ENCODE data around the gene KCNJ1. TPM values are rescaled to one million over a fixed set of nuclear protein-coding genes. Genes with fewer than 3 reads are reported as not detected.
A peak's percentile ranks its signal among the peaks of the same experiment; 100 is the strongest.

KCNJ1 gene
- not detected in 2 replicates for total RNA-seq (2012; rRNA removed)

DNA sequence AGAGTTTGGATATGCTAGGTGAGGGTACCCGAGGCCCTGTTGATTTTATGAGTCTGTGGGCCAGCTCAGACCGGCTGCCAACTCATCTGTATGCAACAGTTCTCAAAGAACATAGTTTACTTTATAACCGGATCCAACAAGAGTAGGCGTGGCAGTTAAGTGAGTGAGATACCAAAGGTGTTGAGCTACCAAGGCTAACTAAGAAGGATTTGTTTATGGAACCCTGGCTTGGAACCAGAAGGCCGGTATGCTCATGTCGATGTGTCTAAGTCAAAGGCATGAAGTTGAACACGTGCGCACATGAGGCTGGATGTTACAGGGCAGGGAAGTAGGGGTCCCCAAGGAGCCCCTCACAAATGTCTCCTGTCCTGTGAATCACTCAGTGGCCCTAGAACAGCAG is at the start of gene KCNJ1:
KCNJ1 (minus strand) TSS at position 20 of the 400 bp plus-strand sequence. CDS start 27,053 bp downstream, outside the sequence.
- H3K4me1 ChIP-seq (ENCODE audit: control insufficient read depth, insufficient read depth, low read length), result peaks cover 13% of the 10 kb centered on the region
- H3K27me3 ChIP-seq (ENCODE audit: control insufficient read depth, insufficient read depth, low read length), result peaks cover 20% of the 10 kb centered on the region
- no peak within 1 kb of the TSS for H3K4me2 ChIP-seq (ENCODE audit: low read length)
- no peak within 1 kb of the TSS for H3K4me3 ChIP-seq (ENCODE audit: low read length)
- H3K36me3 ChIP-seq (ENCODE audit: insufficient read depth, low read length), result no peaks in the 10 kb centered on the region
- no peak within 1 kb of the TSS for H3K9ac ChIP-seq (ENCODE audit: low read depth, low read length)
- H3K9me3 ChIP-seq (replicated peaks; ENCODE audit: low read length), result no peaks in the 10 kb centered on the region

DNA sequence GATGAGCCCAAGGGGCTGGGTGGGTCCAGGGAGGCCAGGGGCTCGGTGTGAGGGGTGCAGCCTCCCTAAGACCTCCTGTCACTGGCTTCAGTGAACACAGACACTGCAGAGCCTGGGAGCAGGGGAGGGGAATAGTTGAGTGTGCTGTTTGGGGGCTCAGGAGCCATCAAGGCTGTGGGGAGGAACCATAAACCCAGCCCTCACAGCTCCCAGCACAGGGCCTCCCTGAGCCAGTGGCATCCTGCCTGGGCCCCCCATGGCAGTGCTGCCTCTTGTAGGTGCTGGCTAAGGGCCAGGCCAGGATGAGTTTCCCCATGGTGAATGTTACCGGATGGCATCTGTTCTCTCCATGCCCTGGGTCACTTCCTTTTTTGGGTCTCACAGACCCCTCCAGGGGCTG is 49.6 kb upstream of the KCNJ1 start:
- no peak overlapping the region for H3K4me2 ChIP-seq (ENCODE audit: low read length)
- H3K27me3 ChIP-seq (ENCODE audit: control insufficient read depth, insufficient read depth, low read length), result peaks cover 46% of the 10 kb centered on the region
- no peak overlapping the region for H3K9ac ChIP-seq (ENCODE audit: low read depth, low read length)
- H3K9me3 ChIP-seq (replicated peaks; ENCODE audit: low read length), result no peaks in the 10 kb centered on the region
- no peaks in the 10 kb centered on the region for H3K36me3 ChIP-seq (ENCODE audit: insufficient read depth, low read length)
- no peaks in the 10 kb centered on the region for H3K4me1 ChIP-seq (ENCODE audit: control insufficient read depth, insufficient read depth, low read length)
- H3K4me3 ChIP-seq (ENCODE audit: low read length), result no peak overlapping the region

- no peaks in the 10 kb centered on the region for H3K36me3 ChIP-seq (ENCODE audit: insufficient read depth, low read length)
- peaks cover 45% of the 10 kb centered on the region for H3K27me3 ChIP-seq (ENCODE audit: control insufficient read depth, insufficient read depth, low read length)
- no peak overlapping the region for H3K9ac ChIP-seq (ENCODE audit: low read depth, low read length)
- no peak overlapping the region for H3K4me3 ChIP-seq (ENCODE audit: low read length)
- no peak overlapping the region for H3K4me2 ChIP-seq (ENCODE audit: low read length)
- H3K9me3 ChIP-seq (replicated peaks; ENCODE audit: low read length), result no peaks in the 10 kb centered on the region
- H3K4me1 ChIP-seq (ENCODE audit: control insufficient read depth, insufficient read depth, low read length), result no peaks in the 10 kb centered on the region
Observed at GRCh38 chr11:128916037-128916572, 49.0 kb upstream of the KCNJ1 start.

DNA sequence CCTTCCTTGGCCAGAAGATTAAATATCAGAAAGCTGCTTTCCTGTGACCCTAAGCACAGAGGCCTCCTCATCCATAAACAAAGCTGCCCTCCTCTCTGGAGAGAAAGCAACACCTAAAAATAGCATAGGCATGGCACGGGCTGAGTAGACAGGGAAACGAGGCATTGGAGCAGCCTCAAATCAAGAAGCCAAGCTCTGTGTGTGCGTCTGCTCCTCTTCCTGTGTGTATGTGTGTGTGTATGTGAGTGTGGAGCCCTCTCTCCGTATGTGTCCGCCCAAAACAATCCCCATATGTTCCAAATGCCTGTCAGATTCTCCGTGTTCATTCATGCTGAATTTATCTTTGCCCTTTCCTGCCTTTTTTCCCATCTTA is 48.0 kb upstream of the KCNJ1 start:
- Histone ChIP-seq H3K27me3 (ENCODE audit: control insufficient read depth, insufficient read depth, low read length) (peaks cover 35% of the 10 kb centered on the region), H3K36me3 (ENCODE audit: insufficient read depth, low read length) (no peaks in the 10 kb centered on the region), H3K9ac (ENCODE audit: low read depth, low read length) (no peak overlapping the region), H3K4me3 (ENCODE audit: low read length) (no peak overlapping the region), H3K4me2 (ENCODE audit: low read length) (no peak overlapping the region), H3K4me1 (ENCODE audit: control insufficient read depth, insufficient read depth, low read length) (no peaks in the 10 kb centered on the region), H3K9me3 (replicated peaks; ENCODE audit: low read length) (no peaks in the 10 kb centered on the region)

GRCh38 chr11:128914216-128915148 is 47.4 kb upstream of the KCNJ1 start:
- Histone ChIP-seq H3K4me3 (ENCODE audit: low read length) (no peak overlapping the region), H3K9ac (ENCODE audit: low read depth, low read length) (no peak overlapping the region), H3K4me2 (ENCODE audit: low read length) (no peak overlapping the region), H3K9me3 (replicated peaks; ENCODE audit: low read length) (no peaks in the 10 kb centered on the region), H3K36me3 (ENCODE audit: insufficient read depth, low read length) (no peaks in the 10 kb centered on the region), H3K27me3 (ENCODE audit: control insufficient read depth, insufficient read depth, low read length) (peaks cover 30% of the 10 kb centered on the region), H3K4me1 (ENCODE audit: control insufficient read depth, insufficient read depth, low read length) (no peaks in the 10 kb centered on the region)

GRCh38 chr11:128913806-128914205 is 46.7 kb upstream of the KCNJ1 start:
- Histone ChIP-seq H3K4me2 (ENCODE audit: low read length) (no peak overlapping the region), H3K4me1 (ENCODE audit: control insufficient read depth, insufficient read depth, low read length) (peaks cover 3% of the 10 kb centered on the region), H3K9ac (ENCODE audit: low read depth, low read length) (no peak overlapping the region), H3K9me3 (replicated peaks; ENCODE audit: low read length) (no peaks in the 10 kb centered on the region), H3K27me3 (ENCODE audit: control insufficient read depth, insufficient read depth, low read length) (peaks cover 26% of the 10 kb centered on the region), H3K36me3 (ENCODE audit: insufficient read depth, low read length) (no peaks in the 10 kb centered on the region), H3K4me3 (ENCODE audit: low read length) (no peak overlapping the region)

DNA sequence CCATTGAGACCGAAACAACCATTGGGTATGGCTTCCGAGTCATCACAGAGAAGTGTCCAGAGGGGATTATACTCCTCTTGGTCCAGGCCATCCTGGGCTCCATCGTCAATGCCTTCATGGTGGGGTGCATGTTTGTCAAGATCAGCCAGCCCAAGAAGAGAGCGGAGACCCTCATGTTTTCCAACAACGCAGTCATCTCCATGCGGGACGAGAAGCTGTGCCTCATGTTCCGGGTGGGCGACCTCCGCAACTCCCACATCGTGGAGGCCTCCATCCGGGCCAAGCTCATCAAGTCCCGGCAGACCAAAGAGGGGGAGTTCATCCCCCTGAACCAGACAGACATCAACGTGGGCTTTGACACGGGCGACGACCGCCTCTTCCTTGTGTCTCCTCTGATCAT is 44.6 kb upstream of the KCNJ1 start:
- H3K4me3 ChIP-seq (ENCODE audit: low read length), result no peak overlapping the region

GRCh38 chr11:128911239-128911638 is 44.1 kb upstream of the KCNJ1 start:
- Histone ChIP-seq H3K4me2 (ENCODE audit: low read length) (no peak overlapping the region), H3K9ac (ENCODE audit: low read depth, low read length) (no peak overlapping the region), H3K36me3 (ENCODE audit: insufficient read depth, low read length) (no peaks in the 10 kb centered on the region), H3K27me3 (ENCODE audit: control insufficient read depth, insufficient read depth, low read length) (peaks cover 21% of the 10 kb centered on the region), H3K4me1 (ENCODE audit: control insufficient read depth, insufficient read depth, low read length) (peaks cover 18% of the 10 kb centered on the region), H3K9me3 (replicated peaks; ENCODE audit: low read length) (no peaks in the 10 kb centered on the region), H3K4me3 (ENCODE audit: low read length) (no peak overlapping the region)

More for the DNA sequence above, 44.6 kb upstream of the KCNJ1 start:
- Histone ChIP-seq H3K9ac (ENCODE audit: low read depth, low read length) (no peak overlapping the region), H3K27me3 (ENCODE audit: control insufficient read depth, insufficient read depth, low read length) (peaks cover 21% of the 10 kb centered on the region), H3K9me3 (replicated peaks; ENCODE audit: low read length) (no peaks in the 10 kb centered on the region), H3K36me3 (ENCODE audit: insufficient read depth, low read length) (no peaks in the 10 kb centered on the region), H3K4me1 (ENCODE audit: control insufficient read depth, insufficient read depth, low read length) (peaks cover 17% of the 10 kb centered on the region), H3K4me2 (ENCODE audit: low read length) (no peak overlapping the region)

DNA sequence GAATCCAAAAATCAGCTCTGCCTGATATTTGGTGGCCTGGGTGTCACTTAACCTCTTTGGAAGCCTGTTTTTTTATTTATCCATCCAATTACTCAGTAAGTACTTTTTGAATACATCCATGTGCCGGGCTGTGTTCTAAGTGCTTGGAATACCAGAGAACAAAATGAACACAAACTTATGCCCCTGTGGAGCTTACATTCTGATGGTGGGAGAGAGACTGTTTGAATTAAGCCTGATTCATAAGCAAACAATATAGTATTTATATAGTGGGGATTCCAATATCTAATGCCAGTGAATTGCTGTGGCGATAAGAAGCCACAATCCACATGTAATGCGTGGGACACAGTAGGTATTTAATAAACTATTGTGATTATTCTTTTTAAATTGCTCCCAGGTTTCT is 43.5 kb upstream of the KCNJ1 start:
- Histone ChIP-seq H3K4me2 (ENCODE audit: low read length) (no peak overlapping the region), H3K27me3 (ENCODE audit: control insufficient read depth, insufficient read depth, low read length) (peaks cover 21% of the 10 kb centered on the region), H3K36me3 (ENCODE audit: insufficient read depth, low read length) (no peaks in the 10 kb centered on the region), H3K4me3 (ENCODE audit: low read length) (no peak overlapping the region), H3K9ac (ENCODE audit: low read depth, low read length) (no peak overlapping the region), H3K9me3 (replicated peaks; ENCODE audit: low read length) (no peaks in the 10 kb centered on the region), H3K4me1 (ENCODE audit: control insufficient read depth, insufficient read depth, low read length) (peaks cover 21% of the 10 kb centered on the region)

- H3K4me2 ChIP-seq (ENCODE audit: low read length), result no peak overlapping the region
Observed at GRCh38 chr11:128909438-128910125, 42.5 kb upstream of the KCNJ1 start.

DNA sequence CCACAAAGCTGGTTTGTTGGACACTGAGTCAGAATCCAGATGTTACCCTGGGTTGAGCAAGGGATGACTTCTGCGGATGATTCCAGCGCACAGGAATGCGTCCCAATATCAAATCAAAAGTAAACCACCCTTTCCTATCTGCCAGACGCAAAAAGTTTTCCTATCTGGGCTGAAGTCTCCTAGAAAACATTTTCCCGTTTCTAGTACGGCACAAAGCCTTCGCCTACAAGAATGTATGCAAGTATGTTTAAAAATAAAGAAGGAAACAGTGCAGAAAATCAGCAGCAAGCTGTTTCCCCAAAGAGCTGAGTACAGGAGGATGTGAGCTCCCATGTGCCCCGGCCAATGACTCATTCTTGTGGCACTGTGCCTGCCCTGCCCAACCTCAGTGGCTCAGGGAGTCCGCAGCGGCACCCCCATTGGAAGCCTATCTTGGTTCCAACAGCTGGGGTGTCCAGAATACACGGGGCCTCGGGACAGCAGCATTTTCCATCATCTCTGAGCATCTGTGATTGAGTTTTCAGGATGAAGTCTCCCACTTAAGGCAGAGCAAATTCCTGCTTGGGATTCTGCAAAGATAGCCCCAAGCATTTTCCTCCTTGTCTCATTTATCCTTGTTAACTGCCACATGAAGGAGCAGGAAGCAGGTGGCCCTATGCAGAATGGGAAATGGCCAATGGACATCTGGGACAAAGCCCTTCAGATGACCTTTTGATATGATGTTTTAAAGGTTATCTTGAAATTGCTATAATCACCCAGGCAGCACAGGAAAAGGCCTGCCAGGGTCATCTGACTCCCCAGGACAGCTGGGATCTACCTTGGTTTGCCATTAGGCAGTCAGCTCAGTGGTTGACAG is 41.5 kb upstream of the KCNJ1 start:
- H3K27me3 ChIP-seq (ENCODE audit: control insufficient read depth, insufficient read depth, low read length), result peaks cover 6% of the 10 kb centered on the region
- H3K4me2 ChIP-seq (ENCODE audit: low read length), result peak overlapping the region; percentile 83
- peak overlapping the region; percentile 19 for H3K9ac ChIP-seq (ENCODE audit: low read depth, low read length)
- no peaks in the 10 kb centered on the region for H3K36me3 ChIP-seq (ENCODE audit: insufficient read depth, low read length)
- peak overlapping the region; percentile 56 for H3K4me3 ChIP-seq (ENCODE audit: low read length)
- no peaks in the 10 kb centered on the region for H3K9me3 ChIP-seq (replicated peaks; ENCODE audit: low read length)
- H3K4me1 ChIP-seq (ENCODE audit: control insufficient read depth, insufficient read depth, low read length), result peaks cover 33% of the 10 kb centered on the region

More at GRCh38 chr11:128909438-128910125, 42.5 kb upstream of the KCNJ1 start:
- no peak overlapping the region for H3K9ac ChIP-seq (ENCODE audit: low read depth, low read length)
- no peaks in the 10 kb centered on the region for H3K36me3 ChIP-seq (ENCODE audit: insufficient read depth, low read length)
- H3K4me3 ChIP-seq (ENCODE audit: low read length), result no peak overlapping the region
- peaks cover 24% of the 10 kb centered on the region for H3K4me1 ChIP-seq (ENCODE audit: control insufficient read depth, insufficient read depth, low read length)
- no peaks in the 10 kb centered on the region for H3K9me3 ChIP-seq (replicated peaks; ENCODE audit: low read length)
- H3K27me3 ChIP-seq (ENCODE audit: control insufficient read depth, insufficient read depth, low read length), result peaks cover 12% of the 10 kb centered on the region

All from skeletal muscle satellite cell (primary cell).